ENCODE data around the gene TMPRSS3.

TMPRSS3 gene

DNA sequence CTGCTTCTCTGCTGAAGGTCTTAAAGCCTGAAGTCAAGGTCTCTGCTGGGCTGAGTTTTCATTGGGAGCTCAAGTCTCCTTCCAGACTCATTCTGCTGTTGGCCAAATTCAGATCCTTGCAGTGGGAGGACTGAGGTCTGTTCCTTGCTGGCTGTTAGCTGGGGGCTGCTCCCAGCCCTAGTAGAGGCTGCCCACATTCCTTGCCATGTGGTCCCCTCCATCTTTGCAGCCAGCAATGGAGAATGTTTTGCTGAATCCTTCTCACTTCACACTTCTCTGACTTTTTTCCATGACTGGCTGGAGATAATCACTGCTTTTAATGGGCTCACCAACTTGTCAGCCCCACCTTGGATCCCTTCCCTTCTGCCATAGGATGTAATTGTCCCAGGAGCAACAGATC lies 41.1 kb upstream of the TMPRSS3 start:
- DNase-seq, result no peak
- Histone ChIP-seq H3K27ac (no peak overlapping the region), H3K9me3 (ENCODE audit: severe bottlenecking) (peaks cover 32% of the 10 kb centered on the region), H3K36me3 (no peaks in the 10 kb centered on the region), H3K4me3 (ENCODE audit: low read depth, low read length) (no peak overlapping the region), H3K27me3 (ENCODE audit: insufficient read depth, low read depth, severe bottlenecking) (peaks cover 6% of the 10 kb centered on the region)
- TF ChIP-seq, protein P1, sequence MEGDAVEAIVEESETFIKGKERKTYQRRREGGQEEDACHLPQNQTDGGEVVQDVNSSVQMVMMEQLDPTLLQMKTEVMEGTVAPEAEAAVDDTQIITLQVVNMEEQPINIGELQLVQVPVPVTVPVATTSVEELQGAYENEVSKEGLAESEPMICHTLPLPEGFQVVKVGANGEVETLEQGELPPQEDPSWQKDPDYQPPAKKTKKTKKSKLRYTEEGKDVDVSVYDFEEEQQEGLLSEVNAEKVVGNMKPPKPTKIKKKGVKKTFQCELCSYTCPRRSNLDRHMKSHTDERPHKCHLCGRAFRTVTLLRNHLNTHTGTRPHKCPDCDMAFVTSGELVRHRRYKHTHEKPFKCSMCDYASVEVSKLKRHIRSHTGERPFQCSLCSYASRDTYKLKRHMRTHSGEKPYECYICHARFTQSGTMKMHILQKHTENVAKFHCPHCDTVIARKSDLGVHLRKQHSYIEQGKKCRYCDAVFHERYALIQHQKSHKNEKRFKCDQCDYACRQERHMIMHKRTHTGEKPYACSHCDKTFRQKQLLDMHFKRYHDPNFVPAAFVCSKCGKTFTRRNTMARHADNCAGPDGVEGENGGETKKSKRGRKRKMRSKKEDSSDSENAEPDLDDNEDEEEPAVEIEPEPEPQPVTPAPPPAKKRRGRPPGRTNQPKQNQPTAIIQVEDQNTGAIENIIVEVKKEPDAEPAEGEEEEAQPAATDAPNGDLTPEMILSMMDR (IDR thresholded peaks at IDR 0.05; ENCODE audit: low read depth, low read length), result no peak

DNA sequence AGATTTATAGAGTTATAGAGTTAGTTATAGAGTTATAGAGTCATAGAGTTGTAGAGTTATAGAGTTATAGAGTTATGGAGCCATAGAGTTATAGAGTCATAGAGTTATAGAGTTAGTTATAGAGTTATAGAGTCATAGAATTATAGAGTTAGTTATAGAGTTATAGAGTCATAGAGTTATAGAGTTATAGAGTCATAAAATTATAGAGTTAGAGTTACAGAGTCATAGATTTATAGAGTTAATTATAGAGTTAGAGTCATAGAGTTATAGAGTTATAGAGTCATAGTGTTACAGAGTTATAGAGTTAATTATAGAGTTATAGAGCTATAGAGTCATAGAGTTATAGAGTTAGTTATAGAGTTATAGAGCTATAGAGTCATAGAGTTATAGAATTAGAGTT lies 40.0 kb upstream of the TMPRSS3 start:
- TF ChIP-seq, protein P1 (IDR thresholded peaks at IDR 0.05; ENCODE audit: low read depth, low read length), result no peak
- H3K9me3 ChIP-seq (ENCODE audit: severe bottlenecking), result peaks cover 33% of the 10 kb centered on the region
- no peak for DNase-seq
- H3K27me3 ChIP-seq (ENCODE audit: insufficient read depth, low read depth, severe bottlenecking), result peaks cover 6% of the 10 kb centered on the region
- H3K27ac ChIP-seq, result no peak overlapping the region
- no peak overlapping the region for H3K4me3 ChIP-seq (ENCODE audit: low read depth, low read length)
- no peaks in the 10 kb centered on the region for H3K36me3 ChIP-seq

DNA sequence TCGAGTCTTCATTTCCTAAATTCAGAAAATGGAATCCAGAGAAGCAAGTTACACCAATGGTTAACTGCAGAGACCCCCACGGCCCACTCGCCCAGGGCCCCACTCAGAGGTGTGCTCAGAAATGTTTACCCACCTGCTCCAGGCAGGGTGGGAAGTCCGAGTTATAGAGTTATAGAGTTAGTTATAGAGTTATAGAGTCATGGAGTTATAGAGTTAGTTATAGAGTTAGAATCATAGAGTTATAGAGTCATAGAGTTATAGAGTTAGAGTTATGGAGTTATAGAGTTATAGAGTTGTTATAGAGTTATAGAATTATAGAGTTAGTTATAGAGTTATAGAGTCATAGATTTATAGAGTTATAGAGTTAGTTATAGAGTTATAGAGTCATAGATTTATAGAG lies 39.5 kb upstream of the TMPRSS3 start:
- no peak for DNase-seq
- TF ChIP-seq, protein P1 (IDR thresholded peaks at IDR 0.05; ENCODE audit: low read depth, low read length), result no peak
- no peak overlapping the region for H3K27ac ChIP-seq
- no peaks in the 10 kb centered on the region for H3K36me3 ChIP-seq
- H3K9me3 ChIP-seq (ENCODE audit: severe bottlenecking), result peaks cover 33% of the 10 kb centered on the region
- no peak overlapping the region for H3K4me3 ChIP-seq (ENCODE audit: low read depth, low read length)
- H3K27me3 ChIP-seq (ENCODE audit: insufficient read depth, low read depth, severe bottlenecking), result peaks cover 6% of the 10 kb centered on the region

DNA sequence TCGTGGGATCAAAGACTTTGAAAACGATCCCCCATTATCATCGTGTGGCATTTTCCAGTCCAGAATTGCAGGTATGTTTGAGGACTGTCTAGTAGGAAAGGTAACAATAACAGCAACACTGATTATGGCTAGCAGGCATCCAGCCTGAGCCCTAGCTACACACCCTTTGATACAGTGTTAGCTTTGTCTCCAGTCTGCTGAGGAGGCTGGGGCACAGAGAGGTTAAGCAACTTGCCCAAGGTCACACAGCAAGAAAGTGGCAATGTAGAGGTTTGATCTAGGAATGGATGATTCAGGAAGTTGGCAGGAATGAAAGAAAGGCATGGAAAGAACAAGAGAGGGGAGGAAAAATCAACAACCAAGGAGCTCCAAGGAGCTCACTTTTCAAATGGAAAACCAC lies 39.0 kb upstream of the TMPRSS3 start:
- no peak for DNase-seq
- TF ChIP-seq, protein P1 (IDR thresholded peaks at IDR 0.05; ENCODE audit: low read depth, low read length), result no peak
- peaks cover 33% of the 10 kb centered on the region for H3K9me3 ChIP-seq (ENCODE audit: severe bottlenecking)
- peaks cover 6% of the 10 kb centered on the region for H3K27me3 ChIP-seq (ENCODE audit: insufficient read depth, low read depth, severe bottlenecking)
- H3K36me3 ChIP-seq, result no peaks in the 10 kb centered on the region
- H3K27ac ChIP-seq, result no peak overlapping the region
- H3K4me3 ChIP-seq (ENCODE audit: low read depth, low read length), result no peak overlapping the region

DNA sequence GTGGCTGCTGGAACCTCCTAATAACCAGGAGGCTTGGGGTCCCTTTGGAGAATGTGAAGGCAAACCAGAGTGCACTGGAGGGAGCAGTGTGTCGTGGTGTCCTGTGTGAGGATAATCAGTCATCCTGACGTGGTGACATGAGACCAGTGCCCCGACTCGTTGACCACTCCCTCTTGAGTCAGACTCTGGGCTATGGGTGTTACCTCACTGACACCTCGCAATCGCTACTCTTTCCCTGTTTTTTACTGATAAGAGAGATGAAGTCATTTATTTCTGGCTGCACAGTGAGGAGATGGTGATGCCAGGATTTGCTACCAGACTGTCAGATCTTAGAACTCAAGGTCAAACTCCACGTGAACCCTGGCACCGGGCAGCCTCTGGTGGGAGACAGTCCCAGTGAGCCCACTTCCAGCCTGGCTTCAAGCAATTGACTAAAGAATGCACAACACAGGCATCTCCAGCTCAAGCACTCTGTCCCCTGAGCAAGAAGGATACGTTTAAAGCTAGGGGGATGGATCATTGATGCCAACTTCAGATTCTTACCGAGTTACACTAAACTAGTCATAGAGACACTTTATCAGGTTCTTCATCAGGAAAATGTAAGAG lies 38.2 kb upstream of the TMPRSS3 start:
- no peak overlapping the region for H3K27ac ChIP-seq
- H3K9me3 ChIP-seq (ENCODE audit: severe bottlenecking), result peaks cover 33% of the 10 kb centered on the region
- no peak for DNase-seq
- H3K27me3 ChIP-seq (ENCODE audit: insufficient read depth, low read depth, severe bottlenecking), result peaks cover 6% of the 10 kb centered on the region
- no peaks in the 10 kb centered on the region for H3K36me3 ChIP-seq
- TF ChIP-seq, protein P1 (IDR thresholded peaks at IDR 0.05; ENCODE audit: low read depth, low read length), result no peak
- no peak overlapping the region for H3K4me3 ChIP-seq (ENCODE audit: low read depth, low read length)

DNA sequence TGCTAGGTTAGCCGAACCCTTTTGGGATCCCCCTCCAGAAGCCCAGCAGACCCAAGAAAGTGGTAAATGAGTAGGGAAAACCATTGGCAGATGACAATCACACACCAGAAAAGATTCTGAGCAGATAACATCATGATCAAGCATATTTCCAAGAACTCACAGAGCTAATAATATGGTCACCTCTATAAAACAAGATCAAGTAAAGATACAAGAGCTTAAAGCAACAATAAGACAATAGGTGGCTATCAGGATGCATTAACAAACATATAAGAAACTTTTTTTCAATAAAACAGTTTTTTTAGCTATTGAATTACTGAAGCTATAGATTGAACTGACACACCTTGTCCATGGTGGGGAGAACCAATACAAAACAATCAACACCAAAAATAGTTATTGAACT lies 36.8 kb upstream of the TMPRSS3 start:
- Histone ChIP-seq H3K36me3 (no peaks in the 10 kb centered on the region), H3K4me3 (ENCODE audit: low read depth, low read length) (no peak overlapping the region), H3K27me3 (ENCODE audit: insufficient read depth, low read depth, severe bottlenecking) (peaks cover 6% of the 10 kb centered on the region), H3K27ac (no peak overlapping the region), H3K9me3 (ENCODE audit: severe bottlenecking) (peaks cover 33% of the 10 kb centered on the region)
- no peak for DNase-seq
- TF ChIP-seq, protein P1 (IDR thresholded peaks at IDR 0.05; ENCODE audit: low read depth, low read length), result no peak

Data from WERI-Rb-1 (cell line).